ENCODE results near the gene IRX3.

DNA sequence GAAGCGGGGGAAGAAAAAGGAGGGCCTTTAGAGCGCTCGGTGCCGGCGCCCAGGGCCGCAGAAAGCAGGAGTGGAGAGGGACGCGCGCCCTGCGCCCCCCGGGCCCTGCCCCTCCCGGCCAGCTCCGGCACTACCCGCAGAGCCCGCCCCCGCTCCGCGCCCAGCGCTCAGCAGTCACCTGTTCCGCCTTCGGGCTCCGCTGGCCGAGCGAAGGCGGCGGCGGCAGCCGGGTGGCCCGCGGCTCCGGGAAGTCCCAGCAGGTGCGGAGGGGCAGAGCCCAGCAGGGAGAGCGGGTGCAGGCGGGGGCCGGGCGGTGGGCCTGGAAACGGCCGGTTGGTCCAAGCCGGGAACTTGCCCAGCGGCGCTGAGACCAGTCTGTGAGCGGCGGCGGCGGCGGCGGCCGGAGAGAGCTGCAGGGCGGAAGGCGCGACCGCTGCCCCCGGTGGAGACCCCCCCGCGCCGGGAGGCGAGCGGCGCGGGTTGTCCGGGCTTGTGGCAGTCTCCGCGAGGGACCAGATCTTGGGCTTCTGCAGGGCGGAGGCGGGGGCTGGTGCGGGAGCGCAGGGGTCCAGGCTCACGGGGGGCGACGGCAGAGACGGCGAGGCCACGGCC lies 2.2 kb downstream of the IRX3 start:
- TF ChIP-seq EZH2 (IDR thresholded peaks at IDR 0.05; ENCODE audit: insufficient read depth, poor library complexity, severe bottlenecking), result no peak
- no peak for TF ChIP-seq EZH2phosphoT487 (IDR thresholded peaks at IDR 0.05; ENCODE audit: insufficient read depth, low read depth)
